ENCODE measurements around the gene ZNF8.

DNA sequence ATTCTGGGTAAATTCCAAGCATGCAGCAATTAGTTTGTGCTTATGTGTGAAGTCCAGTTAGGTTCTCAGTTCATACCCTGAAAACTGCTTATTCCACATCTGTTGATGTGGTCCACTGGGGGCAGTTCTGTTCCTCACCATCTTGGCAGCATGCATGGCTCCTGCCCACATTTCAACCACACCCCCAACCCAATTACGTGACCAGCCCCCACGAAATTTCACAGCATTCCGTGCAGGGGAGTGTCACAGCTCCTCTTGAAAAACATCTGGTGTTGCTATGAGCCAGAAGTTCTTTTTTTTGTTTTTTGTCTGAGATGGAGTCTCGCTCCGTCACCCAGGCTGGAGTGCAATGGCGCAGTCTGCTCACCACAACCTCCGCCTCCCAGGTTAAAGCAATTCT is 17.3 kb downstream of the ZNF8 start:
- TF ChIP-seq, protein P1, sequence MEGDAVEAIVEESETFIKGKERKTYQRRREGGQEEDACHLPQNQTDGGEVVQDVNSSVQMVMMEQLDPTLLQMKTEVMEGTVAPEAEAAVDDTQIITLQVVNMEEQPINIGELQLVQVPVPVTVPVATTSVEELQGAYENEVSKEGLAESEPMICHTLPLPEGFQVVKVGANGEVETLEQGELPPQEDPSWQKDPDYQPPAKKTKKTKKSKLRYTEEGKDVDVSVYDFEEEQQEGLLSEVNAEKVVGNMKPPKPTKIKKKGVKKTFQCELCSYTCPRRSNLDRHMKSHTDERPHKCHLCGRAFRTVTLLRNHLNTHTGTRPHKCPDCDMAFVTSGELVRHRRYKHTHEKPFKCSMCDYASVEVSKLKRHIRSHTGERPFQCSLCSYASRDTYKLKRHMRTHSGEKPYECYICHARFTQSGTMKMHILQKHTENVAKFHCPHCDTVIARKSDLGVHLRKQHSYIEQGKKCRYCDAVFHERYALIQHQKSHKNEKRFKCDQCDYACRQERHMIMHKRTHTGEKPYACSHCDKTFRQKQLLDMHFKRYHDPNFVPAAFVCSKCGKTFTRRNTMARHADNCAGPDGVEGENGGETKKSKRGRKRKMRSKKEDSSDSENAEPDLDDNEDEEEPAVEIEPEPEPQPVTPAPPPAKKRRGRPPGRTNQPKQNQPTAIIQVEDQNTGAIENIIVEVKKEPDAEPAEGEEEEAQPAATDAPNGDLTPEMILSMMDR (IDR thresholded peaks at IDR 0.05; ENCODE audit: low read length): no peak
- TF ChIP-seq EZH2 (optimal IDR thresholded peaks at IDR 0.05; ENCODE audit: low read depth, low read length) (no peak), EZH2phosphoT487 (IDR thresholded peaks at IDR 0.05; ENCODE audit: low read length) (no peak)
